ENCODE data around the gene C17orf78.

The C17orf78 gene

DNA sequence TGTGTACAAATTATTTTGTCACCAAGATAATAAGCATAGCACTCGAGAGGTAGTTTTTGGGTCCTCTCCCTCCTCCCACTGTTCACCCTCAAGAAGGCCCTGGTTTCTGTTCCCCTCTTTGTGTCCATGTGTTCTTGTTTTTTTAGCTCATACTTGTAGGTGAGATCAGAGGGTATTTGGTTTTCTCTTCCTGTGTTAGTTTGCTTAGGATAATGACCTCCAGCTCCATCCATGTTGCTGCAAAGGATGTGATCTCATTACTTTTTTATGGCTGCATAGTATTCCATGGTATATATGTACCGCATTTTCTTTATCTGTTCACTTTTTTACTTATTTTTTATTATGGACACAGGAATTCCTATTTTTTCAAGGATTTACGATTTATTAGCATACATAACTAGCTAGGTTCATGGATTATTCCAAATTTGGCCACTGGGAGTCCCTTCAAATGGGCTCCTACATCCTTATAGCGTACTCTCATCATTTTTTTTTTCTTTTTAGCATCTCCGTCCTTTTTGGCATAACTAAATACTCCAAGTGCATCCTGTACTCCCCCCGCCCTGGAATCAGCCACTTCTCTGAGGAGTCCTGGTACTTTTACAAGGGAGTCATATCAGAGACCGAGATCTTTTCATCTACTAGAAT is 38.2 kb downstream of the C17orf78 start:
- DNase-seq = peak in 2 of 3 donors; percentile 22 to 26
- no peak overlapping the region for H3K27ac ChIP-seq (ENCODE audit: insufficient read depth in 1 of 2, low read depth in 1 of 2, low read length in 2 of 2, poor library complexity in 1 of 2, severe bottlenecking in 2 of 2)
- no peaks in the 10 kb centered on the region for H3K27me3 ChIP-seq (replicated peaks in 2 of 5; ENCODE audit: control insufficient read depth in 4 of 5, insufficient read depth in 5 of 5, low read length in 4 of 5)
- H3K36me3 ChIP-seq (ENCODE audit: control insufficient read depth in 4 of 4, insufficient read depth in 4 of 4, low read length in 3 of 4) = peaks cover 17 to 48% (median 26%) of the 10 kb centered on the region in 4 experiments
- whole genome bisulfite sequencing (ENCODE audit: insufficient coverage) = 100% methylated on average over 4 of the region's 7 CpGs
- ChIA-PET POLR2A (no interaction called here), CTCF (interaction anchor here (1.3 kb wide), 1 partner anchor 16 kb away, joined by 3 read pairs; no protein-coding TSS in a partner anchor)
- H3K4me1 ChIP-seq (ENCODE audit: control extremely low read depth in 1 of 4, control insufficient read depth in 4 of 4, insufficient read depth in 4 of 4, low read length in 3 of 4) = no peaks in the 10 kb centered on the region
- no peaks in the 10 kb centered on the region for H3K9me3 ChIP-seq (ENCODE audit: control extremely low read depth in 1 of 5, control insufficient read depth in 4 of 5, insufficient read depth in 2 of 5, low read depth in 1 of 5, low read length in 4 of 5)
- no peak overlapping the region for H3K4me3 ChIP-seq (ENCODE audit: control insufficient read depth in 1 of 7, extremely low read depth in 1 of 7, insufficient read depth in 4 of 7, low read depth in 2 of 7, low read length in 6 of 7)

DNA sequence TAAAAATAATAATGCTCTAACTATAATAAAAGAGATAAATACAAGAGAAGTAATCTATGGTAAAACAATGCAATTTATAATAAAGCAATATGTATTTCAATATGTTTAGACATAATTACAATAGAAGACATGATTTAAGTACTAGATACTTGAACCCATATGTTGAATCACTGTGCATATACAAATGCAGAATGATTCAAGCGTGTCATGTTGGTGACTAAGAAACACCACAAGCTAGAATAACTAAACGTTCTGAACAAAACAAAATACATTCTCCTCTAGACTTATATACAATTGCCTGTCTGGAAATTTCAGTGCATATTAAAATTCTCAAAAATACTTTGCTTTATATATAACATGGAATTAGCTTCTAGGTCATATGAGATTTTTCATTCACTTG is 42.1 kb downstream of the C17orf78 start:
- no peak overlapping the region for H3K4me3 ChIP-seq (ENCODE audit: control insufficient read depth in 1 of 7, extremely low read depth in 1 of 7, insufficient read depth in 4 of 7, low read depth in 2 of 7, low read length in 6 of 7)
- no peaks in the 10 kb centered on the region for H3K4me1 ChIP-seq (ENCODE audit: control extremely low read depth in 1 of 4, control insufficient read depth in 4 of 4, insufficient read depth in 4 of 4, low read length in 3 of 4)
- WGBS (ENCODE audit: insufficient coverage) = no CpG with 5 or more reads among the region's 2 CpGs
- POLR2A ChIA-PET = no interaction called here
- no peak overlapping the region for H3K27ac ChIP-seq (ENCODE audit: insufficient read depth in 1 of 2, low read depth in 1 of 2, low read length in 2 of 2, poor library complexity in 1 of 2, severe bottlenecking in 2 of 2)
- H3K36me3 ChIP-seq (ENCODE audit: control insufficient read depth in 4 of 4, insufficient read depth in 4 of 4, low read length in 3 of 4) = peaks cover 19 to 33% (median 23%) of the 10 kb centered on the region in 4 experiments
- CTCF ChIA-PET = interaction anchor here (0.6 to 1.5 kb wide), 2 partner anchors 19 to 26 kb away, joined by 3 read pairs; no protein-coding TSS in a partner anchor
- no peaks in the 10 kb centered on the region for H3K27me3 ChIP-seq (replicated peaks in 2 of 5; ENCODE audit: control insufficient read depth in 4 of 5, insufficient read depth in 5 of 5, low read length in 4 of 5)
- no peak for DNase-seq
- no peaks in the 10 kb centered on the region for H3K9me3 ChIP-seq (ENCODE audit: control extremely low read depth in 1 of 5, control insufficient read depth in 4 of 5, insufficient read depth in 2 of 5, low read depth in 1 of 5, low read length in 4 of 5)

DNA sequence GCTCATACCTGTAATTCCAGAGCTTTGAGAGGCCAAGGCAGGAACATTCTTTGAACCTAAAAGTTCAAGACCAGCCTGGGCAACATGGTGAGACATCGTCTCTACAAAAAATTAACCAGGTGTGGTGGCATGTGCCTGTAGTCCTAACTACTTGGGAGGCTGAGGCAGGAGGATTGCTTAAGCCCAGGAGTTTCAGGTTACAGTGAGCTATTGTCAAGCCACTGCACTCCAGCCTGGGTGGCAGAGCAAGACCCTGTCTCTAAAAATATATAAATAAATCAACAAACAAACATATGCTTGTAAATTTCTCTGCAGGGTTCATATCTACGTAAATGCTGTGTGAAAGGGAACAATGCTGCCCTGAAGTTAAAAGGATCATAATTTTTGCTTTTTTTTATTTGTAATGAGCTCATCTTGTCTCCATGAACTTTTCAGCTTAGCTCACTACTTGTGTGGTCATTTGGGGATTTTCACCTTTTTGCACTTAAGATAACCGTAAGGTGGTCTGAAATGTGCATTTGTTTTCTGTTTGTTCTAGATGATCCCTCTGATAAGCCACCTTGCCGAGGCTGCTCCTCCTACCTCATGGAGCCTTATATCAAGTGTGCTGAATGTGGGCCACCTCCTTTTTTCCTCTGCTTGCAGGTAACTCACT is 47.3 kb downstream of the C17orf78 start:
- Histone ChIP-seq H3K4me3 (ENCODE audit: control insufficient read depth in 1 of 7, extremely low read depth in 1 of 7, insufficient read depth in 4 of 7, low read depth in 2 of 7, low read length in 6 of 7) (no peak overlapping the region), H3K27me3 (replicated peaks in 2 of 5; ENCODE audit: control insufficient read depth in 4 of 5, insufficient read depth in 5 of 5, low read length in 4 of 5) (no peaks in the 10 kb centered on the region), H3K36me3 (ENCODE audit: control insufficient read depth in 4 of 4, insufficient read depth in 4 of 4, low read length in 3 of 4) (peaks cover 12 to 53% (median 29%) of the 10 kb centered on the region in 4 experiments), H3K9me3 (ENCODE audit: control extremely low read depth in 1 of 5, control insufficient read depth in 4 of 5, insufficient read depth in 2 of 5, low read depth in 1 of 5, low read length in 4 of 5) (no peaks in the 10 kb centered on the region), H3K4me1 (ENCODE audit: control extremely low read depth in 1 of 4, control insufficient read depth in 4 of 4, insufficient read depth in 4 of 4, low read length in 3 of 4) (no peaks in the 10 kb centered on the region), H3K27ac (ENCODE audit: insufficient read depth in 1 of 2, low read depth in 1 of 2, low read length in 2 of 2, poor library complexity in 1 of 2, severe bottlenecking in 2 of 2) (no peak overlapping the region)
- POLR2A ChIA-PET = no interaction called here
- CTCF ChIA-PET = interaction anchor here (0.6 to 1.5 kb wide), 4 partner anchors 10 to 50 kb away, joined by 3 to 4 read pairs (median 3); no protein-coding TSS in a partner anchor
- DNase-seq = no peak
- WGBS (ENCODE audit: insufficient coverage) = 100% methylated on average over 2 of the region's 4 CpGs

- H3K27ac ChIP-seq (ENCODE audit: insufficient read depth in 1 of 2, low read depth in 1 of 2, low read length in 2 of 2, poor library complexity in 1 of 2, severe bottlenecking in 2 of 2) = no peak overlapping the region
- DNase-seq = no peak
- 100% methylated on average over 1 of the region's 1 CpG for WGBS (ENCODE audit: insufficient coverage)
- no peaks in the 10 kb centered on the region for H3K27me3 ChIP-seq (replicated peaks in 2 of 5; ENCODE audit: control insufficient read depth in 4 of 5, insufficient read depth in 5 of 5, low read length in 4 of 5)
- no peak overlapping the region for H3K4me3 ChIP-seq (ENCODE audit: control insufficient read depth in 1 of 7, extremely low read depth in 1 of 7, insufficient read depth in 4 of 7, low read depth in 2 of 7, low read length in 6 of 7)
- no peaks in the 10 kb centered on the region for H3K4me1 ChIP-seq (ENCODE audit: control extremely low read depth in 1 of 4, control insufficient read depth in 4 of 4, insufficient read depth in 4 of 4, low read length in 3 of 4)
- no peaks in the 10 kb centered on the region for H3K9me3 ChIP-seq (ENCODE audit: control extremely low read depth in 1 of 5, control insufficient read depth in 4 of 5, insufficient read depth in 2 of 5, low read depth in 1 of 5, low read length in 4 of 5)
- CTCF ChIA-PET = interaction anchor here (1.4 kb wide), 1 partner anchor 18 kb away, joined by 3 read pairs; the partner anchor contains the start of genes ACACA and TADA2A
- peaks cover 8 to 66% (median 31%) of the 10 kb centered on the region in 4 experiments for H3K36me3 ChIP-seq (ENCODE audit: control insufficient read depth in 4 of 4, insufficient read depth in 4 of 4, low read length in 3 of 4)
- POLR2A ChIA-PET = interaction anchor here (0.6 kb wide), 1 partner anchor 149 kb away, joined by 4 read pairs; no protein-coding TSS in a partner anchor
Observed at GRCh38 chr17:37425268-37425667, 49.5 kb downstream of the C17orf78 start.

DNA sequence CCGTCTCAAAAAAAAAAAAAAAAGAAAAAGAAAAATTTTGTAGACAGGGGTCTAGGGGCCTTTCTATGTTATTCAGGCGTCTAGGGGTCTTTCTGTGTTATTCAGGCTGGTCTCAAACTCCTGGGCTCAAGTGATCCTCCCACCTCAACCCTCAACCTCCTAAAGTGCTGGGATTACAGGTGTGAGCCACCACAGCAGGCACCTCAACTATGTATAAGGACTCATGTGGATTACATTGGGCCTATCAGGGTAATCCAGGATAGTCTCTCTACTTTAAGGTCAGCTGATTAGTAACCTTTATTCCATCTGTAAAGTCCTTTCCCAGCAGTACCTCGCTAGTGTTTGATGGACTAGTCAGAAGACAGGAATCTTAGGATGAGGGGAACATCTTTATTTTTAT is 53.3 kb downstream of the C17orf78 start:
- ChIA-PET CTCF (no interaction called here), POLR2A (no interaction called here)
- Histone ChIP-seq H3K4me3 (ENCODE audit: control insufficient read depth in 1 of 7, extremely low read depth in 1 of 7, insufficient read depth in 4 of 7, low read depth in 2 of 7, low read length in 6 of 7) (no peak overlapping the region), H3K9me3 (ENCODE audit: control extremely low read depth in 1 of 5, control insufficient read depth in 4 of 5, insufficient read depth in 2 of 5, low read depth in 1 of 5, low read length in 4 of 5) (no peaks in the 10 kb centered on the region), H3K4me1 (ENCODE audit: control extremely low read depth in 1 of 4, control insufficient read depth in 4 of 4, insufficient read depth in 4 of 4, low read length in 3 of 4) (no peaks in the 10 kb centered on the region), H3K27me3 (replicated peaks in 2 of 5; ENCODE audit: control insufficient read depth in 4 of 5, insufficient read depth in 5 of 5, low read length in 4 of 5) (no peaks in the 10 kb centered on the region), H3K27ac (ENCODE audit: insufficient read depth in 1 of 2, low read depth in 1 of 2, low read length in 2 of 2, poor library complexity in 1 of 2, severe bottlenecking in 2 of 2) (no peak overlapping the region), H3K36me3 (ENCODE audit: control insufficient read depth in 4 of 4, insufficient read depth in 4 of 4, low read length in 3 of 4) (peaks cover 8 to 66% (median 33%) of the 10 kb centered on the region in 4 experiments)
- no peak for DNase-seq
- WGBS (ENCODE audit: insufficient coverage) = 80% methylated on average over 1 of the region's 3 CpGs

- POLR2A ChIA-PET = no interaction called here
- CTCF ChIA-PET = interaction anchor here (1.1 kb wide), 2 partner anchors 9 to 16 kb away, joined by 3 to 5 read pairs; no protein-coding TSS in a partner anchor
- no peaks in the 10 kb centered on the region for H3K27me3 ChIP-seq (replicated peaks in 2 of 5; ENCODE audit: control insufficient read depth in 4 of 5, insufficient read depth in 5 of 5, low read length in 4 of 5)
- WGBS (ENCODE audit: insufficient coverage) = 83% methylated on average over 1 of the region's 1 CpG
- H3K36me3 ChIP-seq (ENCODE audit: control insufficient read depth in 4 of 4, insufficient read depth in 4 of 4, low read length in 3 of 4) = peaks cover 8 to 62% (median 33%) of the 10 kb centered on the region in 4 experiments
- H3K9me3 ChIP-seq (ENCODE audit: control extremely low read depth in 1 of 5, control insufficient read depth in 4 of 5, insufficient read depth in 2 of 5, low read depth in 1 of 5, low read length in 4 of 5) = no peaks in the 10 kb centered on the region
- H3K4me1 ChIP-seq (ENCODE audit: control extremely low read depth in 1 of 4, control insufficient read depth in 4 of 4, insufficient read depth in 4 of 4, low read length in 3 of 4) = no peaks in the 10 kb centered on the region
- no peak for DNase-seq
- H3K27ac ChIP-seq (ENCODE audit: insufficient read depth in 1 of 2, low read depth in 1 of 2, low read length in 2 of 2, poor library complexity in 1 of 2, severe bottlenecking in 2 of 2) = no peak overlapping the region
- no peak overlapping the region for H3K4me3 ChIP-seq (ENCODE audit: control insufficient read depth in 1 of 7, extremely low read depth in 1 of 7, insufficient read depth in 4 of 7, low read depth in 2 of 7, low read length in 6 of 7)
Observed at GRCh38 chr17:37429453-37429852, 53.7 kb downstream of the C17orf78 start.

DNA sequence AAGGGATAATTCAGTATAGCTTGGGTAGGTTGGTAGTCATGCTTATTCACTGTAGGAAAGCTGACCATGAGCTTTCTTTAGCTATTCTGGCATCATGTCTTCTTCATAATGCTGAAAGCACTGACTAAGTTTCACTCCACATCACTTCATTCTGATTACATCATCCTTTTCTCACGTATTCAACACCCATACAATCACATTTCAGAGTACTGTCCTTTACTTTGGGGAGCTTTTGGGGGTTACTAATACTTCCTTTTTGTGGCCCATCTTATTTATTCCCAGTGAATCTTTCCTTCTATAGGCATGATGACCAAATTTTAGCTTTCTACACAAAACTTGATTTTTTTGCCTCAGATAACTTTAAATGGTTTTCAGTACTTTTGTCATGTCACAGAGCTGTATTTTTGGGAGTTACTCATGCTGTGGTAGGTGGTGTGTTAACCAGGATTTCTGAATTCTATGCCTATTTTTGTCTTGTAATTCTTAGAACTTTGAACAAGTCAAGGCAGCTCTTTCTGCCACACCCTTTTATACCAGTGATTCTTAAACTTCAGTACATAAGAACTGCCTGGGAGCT is 54.4 kb downstream of the C17orf78 start:
- no peaks in the 10 kb centered on the region for H3K27me3 ChIP-seq (replicated peaks in 2 of 5; ENCODE audit: control insufficient read depth in 4 of 5, insufficient read depth in 5 of 5, low read length in 4 of 5)
- H3K36me3 ChIP-seq (ENCODE audit: control insufficient read depth in 4 of 4, insufficient read depth in 4 of 4, low read length in 3 of 4) = peaks cover 8 to 56% (median 31%) of the 10 kb centered on the region in 4 experiments
- H3K4me3 ChIP-seq (ENCODE audit: control insufficient read depth in 1 of 7, extremely low read depth in 1 of 7, insufficient read depth in 4 of 7, low read depth in 2 of 7, low read length in 6 of 7) = no peak overlapping the region
- H3K9me3 ChIP-seq (ENCODE audit: control extremely low read depth in 1 of 5, control insufficient read depth in 4 of 5, insufficient read depth in 2 of 5, low read depth in 1 of 5, low read length in 4 of 5) = no peaks in the 10 kb centered on the region
- CTCF ChIA-PET = interaction anchor here (0.6 to 1.1 kb wide), 3 partner anchors 9 to 140 kb away, joined by 3 to 5 read pairs (median 3); no protein-coding TSS in a partner anchor
- peak overlapping the region in 1 of 2 experiments; percentile 27 for H3K27ac ChIP-seq (ENCODE audit: insufficient read depth in 1 of 2, low read depth in 1 of 2, low read length in 2 of 2, poor library complexity in 1 of 2, severe bottlenecking in 2 of 2)
- POLR2A ChIA-PET = no interaction called here
- H3K4me1 ChIP-seq (ENCODE audit: control extremely low read depth in 1 of 4, control insufficient read depth in 4 of 4, insufficient read depth in 4 of 4, low read length in 3 of 4) = no peaks in the 10 kb centered on the region
- 89% methylated on average over 1 of the region's 1 CpG for WGBS (ENCODE audit: insufficient coverage)
- no peak for DNase-seq

All from common myeloid progenitor, CD34-positive (primary cell).